Activated CD4-positive, alpha-beta T cell treated with anti-CD3 and anti-CD28 coated beads, Interleukin-2, Interleukin-4, amounts not matched to agents 100 ng/mL and 50 ng/mL, durations not matched to agents 16 hours and 8 hours (primary cell): Measurements from ENCODE around the gene ZSWIM7.
"Not testable (repeated sequence)": the region's sequence is repeated elsewhere in the genome, so short reads cannot be mapped to it uniquely, and the experiment has no call there.

Experiments used
- DNase-seq: peaks from one replicate; pipeline ENCODE4 v3.0.0-alpha.2; 2020; ENCODE audit warnings: low spot score

The ZSWIM7 gene

GRCh38 chr17:15998031-15998562, 1.4 kb downstream of the ZSWIM7 start:
- no peak for DNase-seq

GRCh38 chr17:15996322-15996721, 3.2 kb downstream of the ZSWIM7 start:
- no peak for DNase-seq

- no peak for DNase-seq
These were observed 17.6 kb downstream of the ZSWIM7 start for GRCh38 chr17:15981646-15982580.

- peak; percentile 54 for DNase-seq
These were observed 18.3 kb downstream of the ZSWIM7 start for GRCh38 chr17:15981208-15981607.

- DNase-seq = not testable (repeated sequence)
These were observed 20.5 kb downstream of the ZSWIM7 start for GRCh38 chr17:15979013-15979412.

- no peak for DNase-seq
These were observed 20.9 kb downstream of the ZSWIM7 start for GRCh38 chr17:15978606-15979005.

- no peak for DNase-seq
These were observed 21.6 kb downstream of the ZSWIM7 start for GRCh38 chr17:15977894-15978293.

GRCh38 chr17:15973834-15974233, 25.7 kb downstream of the ZSWIM7 start:
- no peak for DNase-seq

GRCh38 chr17:15973016-15973415, 26.5 kb downstream of the ZSWIM7 start:
- no peak for DNase-seq

- DNase-seq = no peak
These were observed 27.0 kb downstream of the ZSWIM7 start for GRCh38 chr17:15972497-15972951.

- DNase-seq = no peak
These were observed 27.6 kb downstream of the ZSWIM7 start for GRCh38 chr17:15971882-15972281.

- DNase-seq = no peak
These were observed 28.3 kb downstream of the ZSWIM7 start for GRCh38 chr17:15971098-15971678.

- DNase-seq = no peak
These were observed 29.0 kb downstream of the ZSWIM7 start for GRCh38 chr17:15970500-15970899.

GRCh38 chr17:15969463-15969862, 30.0 kb downstream of the ZSWIM7 start:
- DNase-seq = no peak

GRCh38 chr17:15967706-15968399, 31.7 kb downstream of the ZSWIM7 start:
- no peak for DNase-seq

- DNase-seq = no peak
These were observed 32.6 kb downstream of the ZSWIM7 start for GRCh38 chr17:15966879-15967248.

GRCh38 chr17:15966183-15966878, 33.2 kb downstream of the ZSWIM7 start:
- DNase-seq = no peak

- DNase-seq = no peak
These were observed 34.0 kb downstream of the ZSWIM7 start for GRCh38 chr17:15965528-15965927.

- DNase-seq = no peak
These were observed 35.8 kb downstream of the ZSWIM7 start for GRCh38 chr17:15963670-15964110.

- DNase-seq = no peak
These were observed 41.0 kb downstream of the ZSWIM7 start for GRCh38 chr17:15958484-15958854.

- no peak for DNase-seq
These were observed 41.7 kb downstream of the ZSWIM7 start for GRCh38 chr17:15957608-15958307.
